ENCODE data around the gene DENND2D. TPM values are rescaled to one million over a fixed set of nuclear protein-coding genes. Genes with fewer than 3 reads are reported as not detected.

The DENND2D gene
- total RNA-seq, 1 donor from 2014 or later, result 0.18 TPM

- no peak for FAIRE-seq
- no peak for TF ChIP-seq CTCF (IDR thresholded peaks at IDR 0.05; ENCODE audit: insufficient read depth, low read depth, low read length)
- no peak for TF ChIP-seq EZH2 (IDR thresholded peaks at IDR 0.05; ENCODE audit: insufficient read depth, low read length)
- DNase-seq (ENCODE audit: low read depth), result no peak
- no peaks in the 10 kb centered on the region for H3K9me3 ChIP-seq (ENCODE audit: insufficient read depth, low read depth, low read length)
- Mint-ChIP-seq H3K27ac (ENCODE audit: unreplicated experiment) (no peak overlapping the region), H3K27me3 (ENCODE audit: low read depth, unreplicated experiment) (no peaks in the 10 kb centered on the region), H3K9me3 (ENCODE audit: unreplicated experiment) (no peaks in the 10 kb centered on the region), H3K4me1 (ENCODE audit: low read depth, unreplicated experiment) (no peaks in the 10 kb centered on the region), H3K36me3 (ENCODE audit: low read depth, unreplicated experiment) (peaks cover 18% of the 10 kb centered on the region), H3K4me3 (ENCODE audit: unreplicated experiment) (no peak overlapping the region)
- no peak overlapping the region for H3K4me3 ChIP-seq (ENCODE audit: insufficient read depth, low read depth, low read length)
- no peak overlapping the region for H3K9ac ChIP-seq (ENCODE audit: low read length)
- H3K4me2 ChIP-seq (ENCODE audit: low read length), result no peak overlapping the region
- H3K4me1 ChIP-seq (ENCODE audit: insufficient read depth, low read length), result no peaks in the 10 kb centered on the region
- peaks cover 2% of the 10 kb centered on the region for H3K36me3 ChIP-seq (ENCODE audit: insufficient read depth, low read length)
- no peaks in the 10 kb centered on the region for H3K27me3 ChIP-seq (ENCODE audit: insufficient read depth, low read length)
- H2AFZ ChIP-seq (ENCODE audit: low read depth, low read length), result no peak overlapping the region
- H3K79me2 ChIP-seq (ENCODE audit: insufficient read depth, low read length), result peaks cover 57% of the 10 kb centered on the region
- peaks cover 17% of the 10 kb centered on the region for H4K20me1 ChIP-seq (ENCODE audit: insufficient read depth, low read length)
- H3K27ac ChIP-seq (ENCODE audit: low read depth, low read length), result no peak overlapping the region
Observed at GRCh38 chr1:111154021-111154999, 46.1 kb downstream of the DENND2D start.

GRCh38 chr1:111151838-111152237 lies 48.6 kb downstream of the DENND2D start:
- H3K79me2 ChIP-seq (ENCODE audit: insufficient read depth, low read length), result peaks cover 63% of the 10 kb centered on the region
- no peak overlapping the region for H2AFZ ChIP-seq (ENCODE audit: low read depth, low read length)
- H3K4me1 Mint-ChIP-seq (ENCODE audit: low read depth, unreplicated experiment), result no peaks in the 10 kb centered on the region
- H3K27ac Mint-ChIP-seq (ENCODE audit: unreplicated experiment), result no peak overlapping the region
- H3K9me3 Mint-ChIP-seq (ENCODE audit: unreplicated experiment), result no peaks in the 10 kb centered on the region
- H3K4me1 ChIP-seq (ENCODE audit: insufficient read depth, low read length), result no peaks in the 10 kb centered on the region
- no peak overlapping the region for H3K4me3 ChIP-seq (ENCODE audit: insufficient read depth, low read depth, low read length)
- H3K27me3 Mint-ChIP-seq (ENCODE audit: low read depth, unreplicated experiment), result no peaks in the 10 kb centered on the region
- TF ChIP-seq CTCF (IDR thresholded peaks at IDR 0.05; ENCODE audit: insufficient read depth, low read depth, low read length) (no peak), EZH2 (IDR thresholded peaks at IDR 0.05; ENCODE audit: insufficient read depth, low read length) (no peak)
- no peak overlapping the region for H3K4me2 ChIP-seq (ENCODE audit: low read length)
- peaks cover 6% of the 10 kb centered on the region for H3K36me3 ChIP-seq (ENCODE audit: insufficient read depth, low read length)
- FAIRE-seq (no peak), DNase-seq (ENCODE audit: low read depth) (no peak)
- H4K20me1 ChIP-seq (ENCODE audit: insufficient read depth, low read length), result peaks cover 19% of the 10 kb centered on the region
- no peak overlapping the region for H3K27ac ChIP-seq (ENCODE audit: low read depth, low read length)
- H3K36me3 Mint-ChIP-seq (ENCODE audit: low read depth, unreplicated experiment), result peaks cover 19% of the 10 kb centered on the region
- H3K4me3 Mint-ChIP-seq (ENCODE audit: unreplicated experiment), result no peak overlapping the region
- no peaks in the 10 kb centered on the region for H3K27me3 ChIP-seq (ENCODE audit: insufficient read depth, low read length)
- no peak overlapping the region for H3K9ac ChIP-seq (ENCODE audit: low read length)
- no peaks in the 10 kb centered on the region for H3K9me3 ChIP-seq (ENCODE audit: insufficient read depth, low read depth, low read length)

Measured in astrocyte (in vitro differentiated cells and primary cell).